ENCODE measurements around the gene C1QTNF12. TPM values are rescaled to one million over a fixed set of nuclear protein-coding genes. Genes with fewer than 3 reads are reported as not detected.

Gene C1QTNF12
- total RNA-seq, 1 donor from 2014 or later, result 1.2 TPM

DNA sequence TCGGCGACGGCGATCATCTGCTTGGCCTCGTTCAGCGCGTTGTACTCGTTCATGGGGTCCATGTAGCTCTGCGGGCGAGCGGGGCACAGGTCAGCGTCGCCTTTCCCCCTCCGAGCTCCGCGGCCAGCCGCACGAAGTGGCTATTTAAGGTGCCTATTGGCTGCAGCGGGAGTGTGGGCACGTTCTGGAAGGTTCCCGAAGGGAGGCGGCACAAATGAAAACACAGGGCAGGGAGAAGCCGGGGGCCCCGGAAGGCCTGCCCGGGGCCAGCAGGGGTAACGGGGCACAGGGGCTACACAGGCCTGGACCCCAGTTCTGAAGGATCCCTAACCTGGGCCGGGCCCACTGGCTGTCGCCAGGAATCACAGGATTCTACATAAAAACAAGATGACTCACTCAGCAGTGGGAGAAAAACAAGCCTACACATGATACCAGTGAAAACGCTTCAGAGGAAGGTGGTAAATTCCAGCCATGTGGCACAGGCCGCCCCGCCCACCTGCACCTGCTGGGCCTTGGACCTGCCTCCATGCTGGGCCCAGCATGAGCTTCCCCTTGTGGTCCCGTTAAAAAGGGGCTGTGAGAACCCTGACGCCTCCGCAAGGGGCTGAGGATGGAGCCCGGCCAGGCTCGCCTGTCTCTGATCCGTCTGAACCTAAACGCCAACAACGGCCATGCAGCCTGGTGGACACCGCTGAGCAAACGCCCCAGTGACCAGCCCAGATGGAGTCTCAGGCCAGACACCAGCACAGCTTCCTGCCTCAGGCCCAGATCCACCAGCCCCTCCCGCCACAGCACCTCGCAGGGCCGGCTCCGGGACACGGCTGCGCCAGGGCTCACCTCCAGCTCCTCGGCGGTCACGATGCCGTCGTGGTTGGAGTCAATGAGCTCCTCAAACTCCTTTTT lies 28.6 kb downstream of the C1QTNF12 start:
- DNase-seq, result no peak
- Histone ChIP-seq H3K27ac (no peak overlapping the region), H3K9me3 (no peaks in the 10 kb centered on the region), H3K4me3 (no peak overlapping the region), H3K4me1 (peaks cover 22% of the 10 kb centered on the region), H3K36me3 (peaks cover 68% of the 10 kb centered on the region), H3K27me3 (ENCODE audit: low read depth) (no peaks in the 10 kb centered on the region)
- ATAC-seq, result no peak
- TF ChIP-seq, protein P1, sequence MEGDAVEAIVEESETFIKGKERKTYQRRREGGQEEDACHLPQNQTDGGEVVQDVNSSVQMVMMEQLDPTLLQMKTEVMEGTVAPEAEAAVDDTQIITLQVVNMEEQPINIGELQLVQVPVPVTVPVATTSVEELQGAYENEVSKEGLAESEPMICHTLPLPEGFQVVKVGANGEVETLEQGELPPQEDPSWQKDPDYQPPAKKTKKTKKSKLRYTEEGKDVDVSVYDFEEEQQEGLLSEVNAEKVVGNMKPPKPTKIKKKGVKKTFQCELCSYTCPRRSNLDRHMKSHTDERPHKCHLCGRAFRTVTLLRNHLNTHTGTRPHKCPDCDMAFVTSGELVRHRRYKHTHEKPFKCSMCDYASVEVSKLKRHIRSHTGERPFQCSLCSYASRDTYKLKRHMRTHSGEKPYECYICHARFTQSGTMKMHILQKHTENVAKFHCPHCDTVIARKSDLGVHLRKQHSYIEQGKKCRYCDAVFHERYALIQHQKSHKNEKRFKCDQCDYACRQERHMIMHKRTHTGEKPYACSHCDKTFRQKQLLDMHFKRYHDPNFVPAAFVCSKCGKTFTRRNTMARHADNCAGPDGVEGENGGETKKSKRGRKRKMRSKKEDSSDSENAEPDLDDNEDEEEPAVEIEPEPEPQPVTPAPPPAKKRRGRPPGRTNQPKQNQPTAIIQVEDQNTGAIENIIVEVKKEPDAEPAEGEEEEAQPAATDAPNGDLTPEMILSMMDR (IDR thresholded peaks at IDR 0.05), result no peak
- intact Hi-C loops (cut with DNase I), result no loop called here

DNA sequence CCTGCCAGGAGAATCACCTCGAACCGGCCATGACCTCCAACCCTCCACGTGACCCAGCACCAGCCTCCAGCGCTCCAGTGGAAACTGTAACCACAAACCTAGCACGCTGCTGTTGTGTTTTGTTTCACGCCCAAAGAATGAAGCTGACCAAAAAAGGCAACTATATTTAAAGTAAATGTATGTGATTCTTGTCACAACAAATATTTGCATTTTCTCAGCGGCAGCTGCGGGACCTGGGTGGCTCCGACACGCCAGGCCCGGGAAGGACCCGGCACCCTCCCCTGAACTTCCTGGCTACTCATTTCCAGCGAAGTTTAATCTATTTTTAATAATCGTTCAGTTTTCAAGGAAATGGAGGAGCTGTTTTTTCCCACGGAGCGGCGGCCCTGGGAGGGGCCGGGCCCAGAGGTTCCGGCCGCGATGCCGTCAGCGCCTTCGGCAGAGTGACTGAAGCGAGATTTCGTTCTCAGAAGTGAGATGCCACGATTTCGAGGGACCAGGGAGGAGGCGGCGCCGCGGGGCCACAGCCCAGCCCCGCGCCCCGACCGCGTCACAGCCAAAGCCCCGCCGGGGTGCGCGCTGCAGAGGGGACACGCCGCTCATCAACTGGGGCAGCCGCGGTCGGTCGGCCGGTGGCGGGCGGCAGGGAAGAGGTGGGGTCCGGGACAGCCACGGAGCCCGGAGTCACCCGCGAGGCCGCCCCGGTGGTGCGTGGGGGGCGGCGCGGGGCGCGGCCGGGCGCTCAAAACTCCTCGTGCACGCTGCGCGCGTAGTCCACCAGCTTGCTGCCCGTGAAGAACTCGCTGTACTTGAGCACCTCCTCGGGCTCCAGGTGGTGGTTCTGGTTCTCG lies 29.5 kb downstream of the C1QTNF12 start:
- intact Hi-C loops (cut with DNase I), result no loop called here
- Histone ChIP-seq H3K27ac (no peak overlapping the region), H3K36me3 (peaks cover 60% of the 10 kb centered on the region), H3K27me3 (ENCODE audit: low read depth) (no peaks in the 10 kb centered on the region), H3K9me3 (no peaks in the 10 kb centered on the region), H3K4me3 (no peak overlapping the region), H3K4me1 (peaks cover 22% of the 10 kb centered on the region)
- DNase-seq (no peak), ATAC-seq (no peak)
- TF ChIP-seq, protein P1 (IDR thresholded peaks at IDR 0.05), result no peak

DNA sequence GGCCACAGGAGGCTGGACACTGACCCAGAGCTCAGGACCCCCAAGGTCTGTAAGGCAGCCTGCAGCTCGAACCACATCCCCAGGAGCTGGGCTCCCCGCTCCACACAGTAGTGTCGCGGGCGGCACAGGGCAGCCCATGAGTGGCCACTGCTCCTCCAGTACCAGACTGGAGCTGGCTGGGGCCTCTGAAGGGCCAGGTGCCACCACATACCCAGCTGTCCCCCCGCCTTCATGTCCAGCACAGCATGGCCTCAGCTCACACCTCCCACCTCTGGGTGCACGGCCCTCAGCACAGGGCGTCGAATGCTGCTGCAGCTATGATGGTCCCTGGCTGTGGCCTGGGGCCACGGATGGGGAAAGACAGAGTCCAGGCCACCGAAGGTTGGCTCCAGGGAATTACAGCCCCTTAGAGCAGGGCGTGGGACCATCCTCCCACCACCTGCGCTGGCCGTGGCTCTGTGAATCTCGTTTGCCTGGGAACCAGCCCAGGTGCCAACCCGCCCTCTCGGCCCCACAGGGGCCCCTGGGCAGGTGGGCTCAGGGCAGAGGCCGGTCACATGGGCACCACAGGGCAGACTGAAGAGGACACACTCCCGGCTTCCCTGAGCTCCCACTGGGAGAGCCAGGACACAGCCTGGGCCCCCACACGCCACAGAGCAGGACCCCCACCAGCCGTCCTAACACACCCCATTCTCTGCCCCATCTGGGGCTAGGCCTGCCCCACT lies 30.5 kb downstream of the C1QTNF12 start:
- Histone ChIP-seq H3K36me3 (peaks cover 50% of the 10 kb centered on the region), H3K4me1 (peaks cover 22% of the 10 kb centered on the region), H3K9me3 (no peaks in the 10 kb centered on the region), H3K27ac (no peak overlapping the region), H3K27me3 (ENCODE audit: low read depth) (no peaks in the 10 kb centered on the region), H3K4me3 (no peak overlapping the region)
- intact Hi-C loops (cut with DNase I), result no loop called here
- ATAC-seq, result no peak
- DNase-seq, result no peak
- TF ChIP-seq, protein P1 (IDR thresholded peaks at IDR 0.05), result no peak

DNA sequence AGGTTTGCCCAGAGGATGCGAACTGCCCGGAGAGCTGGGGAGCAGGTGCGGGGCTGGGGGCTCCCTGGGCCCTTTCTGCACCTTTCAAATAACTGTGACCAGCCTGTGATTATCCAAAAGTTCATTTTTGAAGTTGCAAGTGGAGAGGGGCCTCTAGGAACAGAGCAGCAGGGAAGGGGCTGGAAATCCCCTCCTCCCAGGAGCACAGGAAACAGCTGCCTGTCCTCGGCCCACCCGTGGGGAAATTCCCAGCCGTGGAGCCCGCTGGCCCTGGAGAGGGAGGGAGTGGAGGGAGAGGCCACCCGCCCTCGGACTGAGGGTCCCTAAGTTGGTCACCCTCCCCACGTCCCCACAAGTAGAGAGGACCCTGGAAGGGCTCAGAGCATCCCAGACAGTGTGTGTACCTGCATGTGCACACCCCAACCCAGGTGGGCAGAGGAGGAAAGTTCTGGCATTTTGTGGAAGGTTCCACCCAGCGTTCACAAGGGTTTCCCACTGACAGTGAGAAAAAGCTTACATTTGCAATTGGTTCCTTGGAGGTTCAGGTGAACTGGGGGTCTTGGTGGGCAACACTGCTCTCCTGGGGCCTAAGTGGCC lies 31.3 kb downstream of the C1QTNF12 start:
- no peaks in the 10 kb centered on the region for H3K27me3 ChIP-seq (ENCODE audit: low read depth)
- no peaks in the 10 kb centered on the region for H3K9me3 ChIP-seq
- H3K4me3 ChIP-seq, result no peak overlapping the region
- H3K4me1 ChIP-seq, result peaks cover 22% of the 10 kb centered on the region
- DNase-seq, result no peak
- ATAC-seq, result no peak
- H3K27ac ChIP-seq, result no peak overlapping the region
- intact Hi-C loops (cut with DNase I), result no loop called here
- TF ChIP-seq, protein P1 (IDR thresholded peaks at IDR 0.05), result no peak
- H3K36me3 ChIP-seq, result peaks cover 41% of the 10 kb centered on the region
